Gastroesophageal sphincter (tissue), 4 donors: Measurements from ENCODE around the gene PTPRC. TPM values are rescaled to one million over a fixed set of nuclear protein-coding genes. Genes with fewer than 3 reads are reported as not detected.

Source experiments
- ATAC-seq: fragments of 150-250 bp; one replicate; pipeline ENCODE4 v1.9.1; 2016; ENCODE audit warnings: mild to moderate bottlenecking, moderate library complexity
- H3K27ac ChIP-seq, 4 donors: fragments of 200-600 bp; sonication (generic) in 3 of 4; 1 replicate in 3 of 4; 2 replicates in 1 of 4; pipeline ENCODE4 v1.5.1; 2016 to 2019
- H3K27me3 ChIP-seq: fragments of 200-600 bp; sonication (generic); one replicate; pipeline ENCODE4 v1.5.1; 2019
- H3K36me3 ChIP-seq, 2 donors: fragments of 200-600 bp; sonication (generic); one replicate each; pipeline ENCODE4 v1.5.1; 2019; ENCODE audit warnings: control low read depth in 1 of 2
- H3K4me1 ChIP-seq, 3 donors: fragments of 200-600 bp; sonication (generic); 1 replicate in 2 of 3; 2 replicates in 1 of 3; pipeline ENCODE4 v1.5.1; 2016 to 2019; ENCODE audit warnings: control low read depth in 2 of 3
- H3K4me3 ChIP-seq, 2 donors: fragments of 200-600 bp; sonication (generic); one replicate each; pipeline ENCODE4 v1.5.1; 2019; ENCODE audit warnings: mild to moderate bottlenecking in 1 of 2, moderate library complexity in 1 of 2
- H3K9me3 ChIP-seq, 3 donors: fragments of 200-600 bp; sonication (generic); one replicate each; pipeline ENCODE4 v1.5.1; 2017 to 2019; ENCODE audit warnings: control low read depth in 2 of 3
- CTCF ChIP-seq, 4 experiments: fragments of 200-600 bp in 2 of 4; fragments of 450-650 bp in 2 of 4; sonication (generic) in 1 of 4; IDR thresholded peaks; one replicate each; pipeline ENCODE4 v1.5.1; 2017 to 2019; ENCODE audit warnings: antibody characterized with exemption in 4 of 4, mild to moderate bottlenecking in 2 of 4, moderate library complexity in 2 of 4
- EP300 ChIP-seq: sonication (generic); formaldehyde crosslinking; IDR thresholded peaks from one replicate; pipeline ENCODE4 v1.6.1; 2017; ENCODE audit warnings: antibody characterized with exemption, mild to moderate bottlenecking
- POLR2A ChIP-seq, 2 donors: fragments of 450-650 bp; IDR thresholded peaks; one replicate each; pipeline ENCODE4 v1.6.1; 2017; ENCODE audit warnings: antibody characterized with exemption in 2 of 2, mild to moderate bottlenecking in 2 of 2, moderate library complexity in 1 of 2
- POLR2AphosphoS5 ChIP-seq: sonication (generic); formaldehyde crosslinking; IDR thresholded peaks from one replicate; pipeline ENCODE4 v1.6.1; 2017; ENCODE audit warnings: antibody characterized with exemption
- WGBS, 2 donors: methylation state at CpG; one replicate each; pipeline ENCODE4 v1.1.5; 2018; ENCODE audit warnings: low coverage in 1 of 2; 5-methylcytosine and 5-hydroxymethylcytosine counted together
- total RNA-seq, 4 donors: library from RNA; depleted of rRNA; stranded (reverse); fragments of >200 nt; gene quantifications; one replicate each; pipeline ENCODE4 v1.1.0, GENCODE V29; 2016

The PTPRC gene
- total RNA-seq, 4 donors from 2014 or later = 5.0 to 31.9 (median 12.9) TPM

- ATAC-seq = no peak
- Histone ChIP-seq H3K4me3 (no peak overlapping the region), H3K36me3 (no peaks in the 10 kb centered on the region), H3K4me1 (no peaks in the 10 kb centered on the region), H3K27ac (no peak overlapping the region), H3K9me3 (no peaks in the 10 kb centered on the region), H3K27me3 (no peaks in the 10 kb centered on the region)
- no peak for TF ChIP-seq POLR2AphosphoS5
- TF ChIP-seq CTCF (IDR thresholded peaks at IDR 0.05) = no peak
- no peak for TF ChIP-seq POLR2A (IDR thresholded peaks at IDR 0.05)
- no peak for TF ChIP-seq EP300
- 84 to 91% methylated on average over 4 to 5 of the region's 5 CpGs for WGBS, 2 donors
These were observed 3.3 kb downstream of the PTPRC start for GRCh38 chr1:198641966-198642668.

GRCh38 chr1:198642983-198643382, 4.1 kb downstream of the PTPRC start:
- Histone ChIP-seq H3K36me3 (no peaks in the 10 kb centered on the region), H3K27ac (no peak overlapping the region), H3K4me3 (no peak overlapping the region), H3K9me3 (no peaks in the 10 kb centered on the region), H3K27me3 (no peaks in the 10 kb centered on the region), H3K4me1 (no peaks in the 10 kb centered on the region)
- no peak for ATAC-seq
- TF ChIP-seq POLR2AphosphoS5 (no peak), EP300 (no peak), CTCF (IDR thresholded peaks at IDR 0.05) (no peak), POLR2A (IDR thresholded peaks at IDR 0.05) (no peak)

GRCh38 chr1:198643808-198644207, 5.0 kb downstream of the PTPRC start:
- Histone ChIP-seq H3K27ac (no peak overlapping the region), H3K36me3 (no peaks in the 10 kb centered on the region), H3K4me1 (no peaks in the 10 kb centered on the region), H3K9me3 (no peaks in the 10 kb centered on the region), H3K27me3 (no peaks in the 10 kb centered on the region), H3K4me3 (no peak overlapping the region)
- 33 to 72% methylated on average over 1 of the region's 1 CpG for WGBS, 2 donors
- no peak for ATAC-seq
- TF ChIP-seq CTCF (IDR thresholded peaks at IDR 0.05) (no peak), POLR2AphosphoS5 (no peak), EP300 (no peak), POLR2A (IDR thresholded peaks at IDR 0.05) (no peak)

- no peaks in the 10 kb centered on the region for H3K27me3 ChIP-seq
- ATAC-seq = no peak
These were observed 8.2 kb downstream of the PTPRC start for GRCh38 chr1:198647055-198647454.

More at GRCh38 chr1:198647055-198647454, 8.2 kb downstream of the PTPRC start:
- H3K4me1 ChIP-seq = no peaks in the 10 kb centered on the region
- H3K4me3 ChIP-seq = no peak overlapping the region
- H3K36me3 ChIP-seq = no peaks in the 10 kb centered on the region
- TF ChIP-seq POLR2A (IDR thresholded peaks at IDR 0.05) = no peak
- TF ChIP-seq POLR2AphosphoS5 = no peak
- TF ChIP-seq CTCF (IDR thresholded peaks at IDR 0.05) = no peak
- H3K27ac ChIP-seq = no peak overlapping the region
- WGBS, 2 donors = 80 to 88% methylated on average over 1 of the region's 1 CpG
- no peaks in the 10 kb centered on the region for H3K9me3 ChIP-seq
